Adipocyte (in vitro differentiated cells): ENCODE data around the gene KICS2.

ENCODE experiments used
- DNase-seq: peaks from one replicate; pipeline ENCODE4 v3.0.0-alpha.2; 2015; ENCODE audit warnings: low read depth
- H3K27me3 ChIP-seq: replicated peaks from 2 replicates; pipeline ENCODE4 v1.7.0; 2013; ENCODE audit warnings: mild to moderate bottlenecking, low read length, moderate library complexity; ENCODE audit not compliant: control insufficient read depth, insufficient read depth
- H3K36me3 ChIP-seq: 2 replicates; pipeline ENCODE4 v1.7.0; 2013; ENCODE audit warnings: low read length, mild to moderate bottlenecking, moderate library complexity; ENCODE audit not compliant: control insufficient read depth, insufficient read depth, severe bottlenecking
- H3K4me1 ChIP-seq: 2 replicates; pipeline ENCODE4 v1.7.0; 2013; ENCODE audit warnings: mild to moderate bottlenecking, low read length, moderate library complexity; ENCODE audit not compliant: control insufficient read depth, insufficient read depth
- H3K4me3 ChIP-seq: 2 replicates; pipeline ENCODE4 v1.7.0; 2013; ENCODE audit warnings: mild to moderate bottlenecking, low read length, moderate library complexity
- H3K9ac ChIP-seq: 2 replicates; pipeline ENCODE4 v1.7.0; 2013; ENCODE audit warnings: mild to moderate bottlenecking, low read length, moderate library complexity
- H3K9me3 ChIP-seq: 2 replicates; pipeline ENCODE4 v1.7.0; 2013; ENCODE audit warnings: mild to moderate bottlenecking, low read length, moderate library complexity; ENCODE audit not compliant: control insufficient read depth

KICS2 gene

DNA sequence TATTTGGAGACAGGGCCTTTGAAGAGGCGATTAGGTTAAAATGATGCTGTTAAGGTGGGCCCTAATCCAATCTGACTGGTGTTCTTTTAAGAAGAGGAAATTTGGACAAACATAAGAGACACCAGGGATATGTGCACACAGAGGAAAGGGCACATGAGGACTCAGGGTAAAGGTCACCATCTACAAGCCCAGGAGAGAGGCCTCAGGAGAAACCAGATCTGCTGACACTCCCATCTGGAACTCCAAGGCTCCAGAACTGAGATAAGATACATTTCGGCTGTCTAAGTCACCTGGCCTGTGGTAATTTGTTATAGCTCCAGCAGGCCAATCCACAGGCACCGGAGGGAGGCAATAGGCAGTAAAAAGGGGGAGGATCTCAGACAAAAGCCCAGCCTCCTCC, 48.6 kb downstream of the KICS2 start:
- Histone ChIP-seq H3K27me3 (no peaks in the 10 kb centered on the region), H3K9ac (no peak overlapping the region), H3K9me3 (no peaks in the 10 kb centered on the region), H3K36me3 (no peaks in the 10 kb centered on the region), H3K4me1 (peaks cover 53% of the 10 kb centered on the region), H3K4me3 (no peak overlapping the region)
- no peak for DNase-seq
